Activated naive CD8-positive, alpha-beta T cell treated with anti-CD3 and anti-CD28 coated beads, Interleukin-2, amount 50 U/mL, for 16 hours (primary cell): ENCODE data around the gene KLHL17.
A peak's percentile ranks its signal among the peaks of the same experiment; 100 is the strongest.

Source experiments
- DNase-seq: peaks from one replicate; pipeline ENCODE4 v3.0.0-alpha.2; 2020; ENCODE audit warnings: low read depth, low spot score

The KLHL17 gene

DNA sequence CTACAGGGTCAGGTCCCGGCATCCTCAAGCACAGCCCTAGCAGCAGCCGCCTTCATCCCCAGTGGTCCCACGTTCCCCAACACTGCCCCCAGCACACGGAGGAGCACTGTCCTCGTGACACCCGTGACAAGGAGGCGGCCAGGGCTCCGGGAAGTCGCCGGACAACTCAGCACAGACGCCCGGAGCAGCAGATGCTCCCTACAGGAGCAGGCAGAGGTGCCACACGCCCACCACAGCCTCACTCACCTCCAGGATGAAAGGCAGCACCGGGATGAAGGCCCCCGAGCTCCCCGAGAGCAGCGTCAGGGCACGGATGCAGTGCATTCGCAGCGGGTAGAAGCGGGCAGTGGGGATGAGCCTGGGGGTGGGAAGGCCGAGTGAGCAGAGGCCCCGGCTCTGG lies 9.5 kb upstream of the KLHL17 start:
- DNase-seq = no peak

DNA sequence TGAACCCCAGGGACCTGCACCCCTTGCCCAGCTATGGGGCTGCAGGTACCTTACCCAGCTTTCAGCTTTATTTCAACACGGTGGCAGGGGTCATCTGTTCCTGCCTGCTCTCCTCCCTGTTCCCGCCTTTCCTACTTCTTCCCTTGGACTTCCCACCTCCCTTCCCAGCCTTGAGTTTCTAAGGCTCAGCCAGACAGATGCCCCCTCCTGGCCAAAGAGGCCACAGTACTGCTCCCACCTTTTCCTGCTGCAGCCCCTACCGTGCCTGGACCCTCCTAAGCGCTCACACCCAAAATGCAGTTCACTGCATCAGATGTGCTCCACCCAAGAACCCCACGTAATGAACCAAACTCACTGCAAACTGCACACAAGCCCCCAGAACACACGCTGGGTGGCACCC lies 9.0 kb upstream of the KLHL17 start:
- DNase-seq = no peak

DNA sequence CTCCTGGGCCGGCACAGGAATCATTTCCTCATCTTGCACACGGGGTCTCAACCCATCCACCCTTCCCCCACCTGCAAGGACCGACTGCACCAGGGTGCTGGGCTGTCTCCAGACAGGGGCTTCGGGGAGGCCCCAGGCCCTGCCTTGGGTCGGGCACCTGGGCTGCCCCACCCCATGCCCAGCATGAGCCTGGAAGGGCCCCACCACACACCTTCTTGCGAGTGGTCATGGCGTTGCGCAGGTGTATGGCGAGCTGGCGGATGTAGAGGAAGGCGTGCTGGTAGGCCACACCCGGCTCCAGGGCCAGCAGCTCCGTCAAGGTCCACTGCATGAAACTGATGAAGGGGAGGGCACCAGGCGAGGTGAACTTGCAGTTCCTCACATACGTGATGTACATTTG lies 8.2 kb upstream of the KLHL17 start:
- no peak for DNase-seq

DNA sequence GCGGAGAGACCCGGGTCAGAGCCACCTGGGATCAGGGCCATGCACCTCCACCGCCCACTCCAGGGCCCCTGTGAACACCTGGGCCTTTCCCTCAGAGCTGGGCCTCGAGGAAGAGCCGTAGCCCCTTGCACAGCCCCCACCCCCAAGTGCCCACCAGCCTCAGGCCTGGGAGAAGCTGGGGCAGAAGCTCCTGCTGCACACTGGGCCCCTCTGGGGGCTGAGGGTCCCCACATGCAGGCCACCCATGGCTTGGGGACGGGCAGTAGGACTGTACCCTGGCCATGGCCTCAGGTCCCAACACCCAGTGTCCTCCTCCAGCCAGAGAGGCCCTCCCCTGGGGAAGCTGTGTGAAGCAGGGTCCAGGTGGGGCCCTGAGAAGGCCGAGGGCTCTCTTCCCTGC lies 7.8 kb upstream of the KLHL17 start:
- DNase-seq = no peak

DNA sequence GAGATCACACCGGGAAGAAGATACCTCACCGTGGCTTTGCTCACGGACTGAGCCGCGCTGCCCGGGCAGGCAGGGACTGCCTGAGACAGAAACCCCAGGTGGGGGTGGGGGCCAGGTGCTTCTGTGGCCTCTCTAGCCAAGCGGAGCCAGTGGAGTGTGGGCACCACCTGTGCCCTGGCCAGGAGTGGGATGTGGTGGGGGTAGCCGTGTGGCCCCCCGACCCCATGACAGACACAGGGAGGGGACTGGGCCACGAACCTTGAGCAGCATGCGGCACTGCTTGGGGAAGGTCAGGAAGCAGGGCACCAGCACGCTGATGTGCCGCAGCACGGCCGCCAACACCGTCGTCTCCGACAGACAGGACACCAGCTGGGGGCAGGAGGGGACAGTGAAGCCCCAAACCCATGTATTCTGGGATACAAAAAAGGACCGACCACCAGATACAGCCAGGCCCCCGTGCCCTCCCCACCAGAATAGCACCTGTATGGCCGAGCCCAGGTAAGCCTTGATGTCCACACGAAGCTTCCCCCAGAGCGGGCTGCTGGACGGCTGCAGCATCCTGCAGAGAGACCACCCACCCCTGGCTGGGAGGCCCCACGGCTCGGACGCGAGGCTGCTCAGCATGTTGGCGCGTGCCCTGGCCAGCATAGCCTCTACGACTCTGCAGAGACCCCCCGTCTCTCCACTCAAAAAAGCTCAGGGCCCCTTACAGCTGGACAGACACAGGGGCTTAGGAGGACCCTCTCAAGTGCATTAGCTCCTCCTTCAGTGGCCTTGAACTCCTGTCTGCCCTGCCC lies 6.7 kb upstream of the KLHL17 start:
- DNase-seq = no peak

DNA sequence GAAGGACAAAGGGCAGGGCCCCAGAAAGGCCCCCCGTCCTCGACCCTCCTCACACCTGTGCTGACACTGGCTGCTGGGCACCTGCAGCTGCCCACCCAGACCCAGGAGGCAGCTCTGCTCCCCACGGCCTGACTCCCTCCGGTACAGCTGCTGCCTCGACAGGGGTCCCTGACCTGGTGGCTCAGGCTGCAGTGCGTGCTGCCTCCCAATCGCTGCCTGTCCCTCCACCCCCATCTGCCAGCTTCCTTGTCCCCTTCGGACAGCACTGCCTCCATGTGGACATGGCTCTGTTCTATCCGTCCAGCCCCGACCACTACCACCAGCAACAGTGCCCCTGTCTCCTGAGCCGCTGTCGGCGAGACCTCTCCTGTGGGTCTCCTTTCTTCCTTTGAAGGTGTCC lies 5.5 kb upstream of the KLHL17 start:
- no peak for DNase-seq

DNA sequence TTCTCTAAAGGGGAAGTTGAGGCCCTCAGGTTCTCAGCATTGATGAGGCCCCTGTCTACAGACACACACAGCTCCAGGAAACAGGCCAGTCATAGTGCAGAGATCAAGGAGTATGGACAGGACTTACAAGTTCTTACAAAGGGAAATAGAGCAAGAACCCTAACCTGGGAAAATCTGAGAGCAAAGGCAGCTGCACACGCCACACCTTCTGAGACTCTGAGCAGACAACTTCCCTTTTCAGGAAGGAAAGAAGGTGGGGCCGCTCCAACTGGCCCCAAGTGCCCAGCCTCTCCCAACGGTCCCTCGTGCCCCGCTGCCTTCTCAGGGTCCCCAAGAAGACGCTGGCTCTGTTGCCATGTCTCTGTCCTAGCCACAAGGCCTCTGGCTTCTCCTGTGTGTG lies 4.9 kb upstream of the KLHL17 start:
- no peak for DNase-seq

DNA sequence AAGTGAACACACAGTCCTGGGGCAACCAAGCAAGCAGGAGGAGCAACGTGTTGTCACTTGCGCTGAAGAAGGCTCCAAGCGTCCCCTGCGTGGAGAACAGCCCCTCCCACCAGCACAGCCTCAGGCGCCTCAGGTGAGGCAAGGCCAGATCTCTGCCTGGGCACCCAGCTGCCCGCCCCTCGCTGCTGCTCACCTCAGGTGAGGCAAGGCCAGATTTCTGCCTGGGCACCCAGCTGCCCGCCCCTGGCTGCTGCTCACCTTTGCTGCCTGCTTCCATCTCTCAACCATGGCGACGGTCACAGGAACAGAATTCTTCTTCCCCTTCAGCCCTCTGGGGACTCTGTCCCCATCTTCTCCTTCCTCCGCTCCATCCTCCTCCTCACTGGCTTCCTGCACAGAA lies 3.7 kb upstream of the KLHL17 start:
- no peak for DNase-seq

DNA sequence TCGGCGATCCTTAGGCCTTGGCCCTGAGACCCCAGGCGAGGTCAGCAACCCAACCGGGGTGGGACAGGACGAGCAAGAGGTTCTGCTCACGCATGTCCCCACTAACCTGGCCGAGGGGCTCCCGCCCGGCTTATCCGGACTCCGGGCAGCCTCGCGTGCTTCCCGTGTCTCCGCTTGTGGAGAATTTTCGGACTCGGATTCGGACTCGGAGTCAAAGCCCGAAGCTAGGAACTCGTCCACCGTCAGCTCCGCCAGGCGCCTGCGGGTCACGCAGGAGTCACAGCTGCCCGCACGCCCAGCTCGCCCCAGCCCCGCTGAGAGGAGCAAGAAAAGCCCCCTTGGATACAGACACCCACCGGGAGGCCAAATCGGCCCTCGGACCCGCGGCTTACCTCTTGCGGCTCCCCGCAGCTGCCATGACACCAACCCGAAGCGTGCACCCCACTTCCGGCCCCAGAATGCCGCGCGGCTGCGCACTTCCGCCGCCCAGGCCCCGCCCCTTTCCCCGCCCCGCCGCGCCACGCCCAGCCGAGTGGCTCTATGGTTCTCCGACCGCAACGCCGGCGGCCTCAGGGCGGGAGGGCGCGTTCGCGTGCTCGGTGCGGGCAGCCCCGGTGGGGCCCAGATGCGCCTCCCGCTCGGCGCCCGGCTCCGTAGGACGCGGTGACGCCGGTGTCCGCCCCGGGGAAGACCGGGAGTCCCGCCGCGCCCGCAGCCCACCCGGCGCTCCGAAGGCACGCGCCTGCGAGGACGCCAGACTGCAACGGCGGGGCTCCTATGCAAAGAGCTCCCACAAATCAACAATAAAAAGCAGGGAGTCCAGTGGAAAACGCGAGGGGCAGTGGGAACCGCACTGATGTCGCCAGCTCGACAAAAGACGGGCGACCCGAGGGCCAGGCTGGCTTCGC lies 1.3 kb upstream of the KLHL17 start, which contains the start of gene NOC2L:
Gene NOC2L (minus strand): TSS at position 434 of the 908 bp plus-strand sequence. CDS start 16 bp downstream, at position 418.
- peak; percentile 93 for DNase-seq

DNA sequence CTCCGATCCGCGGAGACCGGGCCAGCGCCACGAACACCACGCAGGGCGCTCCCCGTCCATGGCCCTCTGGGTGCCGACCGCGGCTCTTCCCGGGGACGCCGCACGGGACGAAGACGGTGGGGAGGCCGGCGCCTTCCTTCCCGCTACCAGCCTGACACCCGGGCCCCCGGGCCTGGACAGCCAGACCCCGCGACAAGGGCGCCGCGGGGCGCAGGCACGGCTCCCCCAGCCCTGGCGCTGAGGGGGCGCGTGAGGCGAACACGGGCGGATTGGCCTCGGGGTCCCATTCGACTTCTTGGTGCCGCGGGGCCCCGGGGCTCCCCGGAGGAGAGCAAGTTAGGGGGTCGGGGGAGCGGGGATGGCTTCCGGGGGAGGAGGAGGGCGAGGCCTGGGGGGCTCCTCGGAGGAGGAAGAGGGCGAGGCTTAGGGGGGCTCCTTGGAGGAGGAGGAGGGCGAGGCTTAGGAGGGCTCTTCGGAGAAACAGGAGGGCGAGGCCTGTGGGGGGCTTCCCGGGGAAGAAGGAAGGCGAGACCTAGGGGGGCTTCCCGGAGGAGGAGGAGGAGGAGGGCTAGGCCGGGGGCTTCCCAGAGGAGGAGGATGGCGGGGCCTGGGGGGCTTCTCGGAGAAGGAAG lies 537 bp upstream of the KLHL17 start:
- DNase-seq = no peak

DNA sequence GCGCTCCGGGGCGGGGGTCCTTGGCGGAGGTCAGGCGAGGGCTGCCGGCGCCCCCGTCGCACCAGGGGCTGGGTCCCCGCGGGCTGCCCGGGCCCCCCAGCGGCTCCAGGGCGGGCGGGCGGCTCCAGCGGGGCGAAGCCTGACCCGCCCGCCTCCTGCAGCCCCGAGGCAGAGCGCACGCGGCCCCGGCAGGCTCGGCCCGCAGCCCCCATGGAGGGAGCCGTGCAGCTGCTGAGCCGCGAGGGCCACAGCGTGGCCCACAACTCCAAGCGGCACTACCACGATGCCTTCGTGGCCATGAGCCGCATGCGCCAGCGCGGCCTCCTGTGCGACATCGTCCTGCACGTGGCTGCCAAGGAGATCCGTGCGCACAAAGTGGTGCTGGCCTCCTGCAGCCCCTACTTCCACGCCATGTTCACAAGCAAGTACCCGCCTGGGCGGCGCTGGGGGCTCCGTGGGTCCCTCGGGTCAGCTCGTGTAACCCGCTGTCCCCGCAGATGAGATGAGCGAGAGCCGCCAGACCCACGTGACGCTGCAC lies 817 bp downstream of the KLHL17 start:
- no peak for DNase-seq

DNA sequence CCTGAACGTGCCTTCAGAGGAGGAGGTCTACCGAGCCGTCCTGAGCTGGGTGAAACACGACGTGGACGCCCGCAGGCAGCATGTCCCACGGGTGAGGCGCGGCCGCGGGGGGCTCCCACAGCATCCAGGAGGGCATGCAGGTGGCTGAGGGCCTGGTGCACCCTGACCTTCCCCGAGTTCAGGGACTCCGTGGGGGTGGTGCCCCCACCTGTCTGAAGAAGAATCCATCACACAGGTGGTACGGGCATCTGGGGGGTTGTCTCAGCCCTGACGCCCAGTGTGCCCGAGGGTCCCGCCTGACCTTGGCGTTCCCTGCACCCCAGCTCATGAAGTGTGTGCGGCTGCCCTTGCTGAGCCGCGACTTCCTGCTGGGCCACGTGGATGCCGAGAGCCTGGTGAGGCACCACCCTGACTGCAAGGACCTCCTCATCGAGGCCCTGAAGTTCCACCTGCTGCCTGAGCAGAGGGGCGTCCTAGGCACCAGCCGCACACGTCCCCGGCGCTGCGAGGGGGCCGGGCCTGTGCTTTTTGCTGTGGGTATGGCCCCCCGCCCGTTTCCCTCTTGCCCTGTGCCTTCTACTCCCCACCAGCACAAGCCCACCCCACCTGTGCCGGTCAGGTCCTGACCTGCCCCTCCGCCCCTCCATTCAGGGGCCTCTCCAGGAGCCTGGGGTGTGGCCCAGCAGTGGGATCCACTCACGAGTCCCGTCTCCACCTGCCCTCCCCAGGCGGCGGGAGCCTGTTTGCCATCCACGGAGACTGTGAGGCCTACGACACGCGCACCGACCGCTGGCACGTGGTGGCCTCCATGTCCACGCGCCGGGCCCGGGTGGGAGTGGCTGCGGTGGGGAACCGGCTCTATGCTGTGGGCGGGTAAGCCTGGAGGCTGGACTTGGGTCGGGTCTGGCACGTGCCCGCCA lies 2.3 kb downstream of the KLHL17 start:
- no peak for DNase-seq

DNA sequence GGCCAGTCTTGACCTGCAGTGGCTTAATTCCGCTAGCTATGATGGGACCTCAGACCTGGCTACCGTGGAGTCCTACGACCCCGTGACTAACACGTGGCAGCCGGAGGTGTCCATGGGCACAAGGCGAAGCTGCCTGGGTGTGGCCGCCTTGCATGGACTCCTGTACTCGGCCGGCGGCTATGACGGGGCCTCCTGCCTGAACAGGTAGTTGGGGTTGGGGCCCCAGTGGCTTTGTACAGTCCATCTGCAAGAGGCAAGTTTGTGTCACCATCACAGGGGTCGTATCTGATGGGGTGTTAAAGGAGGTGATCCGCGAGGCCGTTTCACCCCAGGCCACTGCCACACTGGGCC lies 2.9 kb downstream of the KLHL17 start:
- no peak for DNase-seq

DNA sequence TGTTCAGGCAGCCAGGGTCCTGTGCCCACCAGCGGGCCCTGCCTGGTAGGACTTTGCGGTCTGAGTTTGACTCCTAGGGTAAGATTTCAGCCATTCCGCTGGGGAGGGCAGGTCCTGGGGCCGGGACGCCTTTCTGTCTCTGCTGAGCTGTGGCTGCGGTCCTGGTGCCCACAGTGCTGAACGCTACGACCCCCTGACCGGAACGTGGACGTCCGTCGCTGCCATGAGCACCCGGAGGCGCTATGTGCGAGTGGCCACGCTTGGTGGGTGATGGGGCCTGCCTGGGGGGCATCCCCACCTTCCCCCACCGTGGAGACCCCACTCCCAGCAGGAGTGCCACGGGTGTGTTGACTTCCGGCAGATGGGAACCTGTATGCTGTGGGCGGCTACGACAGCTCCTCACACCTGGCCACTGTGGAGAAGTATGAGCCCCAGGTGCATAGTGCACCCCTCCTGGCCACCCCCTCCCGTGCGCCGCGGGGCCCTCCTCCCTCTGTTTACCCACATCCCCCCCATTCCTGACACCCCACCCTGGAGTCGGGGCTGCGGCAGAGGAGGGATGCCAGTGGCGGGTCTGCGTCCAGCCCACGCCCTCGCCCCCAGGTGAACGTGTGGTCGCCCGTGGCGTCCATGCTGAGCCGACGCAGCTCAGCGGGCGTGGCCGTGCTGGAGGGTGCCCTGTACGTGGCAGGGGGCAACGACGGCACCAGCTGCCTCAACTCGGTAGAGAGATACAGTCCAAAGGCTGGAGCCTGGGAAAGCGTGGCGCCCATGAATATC lies 3.6 kb downstream of the KLHL17 start:
- no peak for DNase-seq

DNA sequence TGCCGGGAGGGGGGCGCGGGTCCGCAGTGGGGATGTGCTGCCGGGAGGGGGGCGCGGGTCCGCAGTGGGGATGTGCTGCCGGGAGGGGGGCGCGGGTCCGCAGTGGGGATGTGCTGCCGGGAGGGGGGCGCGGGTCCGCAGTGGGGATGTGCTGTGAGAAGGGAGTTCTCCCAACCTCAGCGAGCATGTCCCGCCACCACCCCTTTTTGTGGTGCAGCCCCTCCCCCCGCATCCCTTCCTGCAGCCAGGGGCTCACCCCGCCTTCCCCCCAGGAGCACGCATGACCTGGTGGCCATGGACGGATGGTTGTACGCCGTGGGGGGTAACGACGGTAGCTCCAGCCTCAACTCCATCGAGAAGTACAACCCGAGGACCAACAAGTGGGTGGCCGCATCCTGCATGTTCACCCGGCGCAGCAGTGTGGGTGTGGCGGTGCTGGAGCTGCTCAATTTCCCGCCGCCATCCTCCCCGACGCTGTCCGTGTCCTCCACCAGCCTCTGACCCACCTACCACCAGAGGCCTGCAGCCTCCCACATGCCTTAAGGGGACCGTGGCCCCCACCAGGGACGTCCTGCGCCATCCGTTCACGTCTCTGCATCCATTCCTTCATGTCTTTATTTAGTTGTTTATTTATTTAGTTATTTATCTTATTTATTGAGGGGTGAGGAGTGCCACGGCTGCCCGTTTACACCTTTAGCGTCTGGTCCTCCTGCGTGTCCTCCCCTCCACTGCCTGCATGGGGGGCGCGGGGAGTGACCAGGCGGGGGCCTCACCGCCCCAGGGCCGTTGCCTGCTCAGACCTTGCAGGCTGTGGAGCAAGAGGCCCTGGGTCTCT lies 4.5 kb downstream of the KLHL17 start:
- no peak for DNase-seq

DNA sequence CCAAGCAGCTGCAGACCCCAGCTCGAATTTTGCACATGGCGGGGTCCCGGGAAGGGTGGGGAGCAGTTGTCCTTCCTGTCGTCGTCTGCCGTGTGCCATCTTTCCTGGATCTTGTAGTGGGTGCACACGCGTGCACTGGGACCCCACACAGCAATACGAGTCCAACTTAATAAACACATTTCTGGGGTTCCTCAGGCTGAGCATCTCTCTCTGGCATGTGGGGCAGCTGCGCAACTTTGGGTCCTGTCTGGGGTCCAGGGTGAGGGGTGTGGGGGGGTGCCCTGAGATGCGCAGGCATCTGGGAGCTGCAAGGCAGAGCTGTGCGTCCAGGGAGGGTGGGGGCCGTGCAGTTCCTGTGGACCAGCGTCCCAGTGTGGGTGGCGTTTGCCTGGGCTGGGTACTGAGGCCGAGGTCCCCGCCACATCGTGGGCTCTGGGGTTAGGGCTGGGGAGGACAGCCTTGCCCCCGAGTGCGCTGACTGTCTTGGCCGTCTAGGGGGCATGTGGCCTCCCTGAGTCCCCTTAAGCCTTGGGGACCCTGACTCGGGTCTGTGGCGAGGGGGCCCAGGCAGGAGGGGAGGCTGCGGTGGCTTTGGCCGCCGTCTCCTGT lies 5.2 kb downstream of the KLHL17 start:
- DNase-seq = no peak

DNA sequence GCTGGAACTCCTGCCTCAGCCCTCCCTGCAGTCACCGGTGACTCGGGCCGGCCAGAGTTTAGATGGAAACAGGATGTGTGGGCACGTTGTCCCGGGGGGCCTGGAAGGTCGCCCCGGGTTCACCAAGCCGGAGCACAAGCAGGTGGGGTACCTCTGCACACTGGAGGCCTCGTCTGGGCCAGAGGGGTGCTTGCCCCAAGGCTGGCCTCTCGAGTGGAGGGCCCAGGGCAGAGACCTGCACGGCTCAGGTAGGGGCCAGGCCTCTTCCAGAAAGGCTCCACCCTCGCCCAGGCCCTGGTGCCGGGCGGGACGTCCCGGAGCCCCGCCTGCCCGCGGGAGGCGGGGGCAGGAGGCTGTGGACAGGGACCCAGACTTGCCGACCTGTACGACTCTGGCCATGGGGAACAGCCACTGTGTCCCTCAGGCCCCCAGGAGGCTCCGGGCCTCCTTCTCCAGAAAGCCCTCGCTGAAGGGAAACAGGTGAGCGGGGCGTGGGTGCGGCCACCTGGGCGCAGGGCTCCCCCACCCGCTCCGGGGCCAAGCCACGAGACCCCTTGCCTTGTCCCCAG lies 5.8 kb downstream of the KLHL17 start, which contains the start of gene PLEKHN1:
Gene PLEKHN1 (plus strand): TSS at position 348 of the 569 bp plus-strand sequence. CDS start 50 bp downstream, at position 398.
- DNase-seq = no peak

DNA sequence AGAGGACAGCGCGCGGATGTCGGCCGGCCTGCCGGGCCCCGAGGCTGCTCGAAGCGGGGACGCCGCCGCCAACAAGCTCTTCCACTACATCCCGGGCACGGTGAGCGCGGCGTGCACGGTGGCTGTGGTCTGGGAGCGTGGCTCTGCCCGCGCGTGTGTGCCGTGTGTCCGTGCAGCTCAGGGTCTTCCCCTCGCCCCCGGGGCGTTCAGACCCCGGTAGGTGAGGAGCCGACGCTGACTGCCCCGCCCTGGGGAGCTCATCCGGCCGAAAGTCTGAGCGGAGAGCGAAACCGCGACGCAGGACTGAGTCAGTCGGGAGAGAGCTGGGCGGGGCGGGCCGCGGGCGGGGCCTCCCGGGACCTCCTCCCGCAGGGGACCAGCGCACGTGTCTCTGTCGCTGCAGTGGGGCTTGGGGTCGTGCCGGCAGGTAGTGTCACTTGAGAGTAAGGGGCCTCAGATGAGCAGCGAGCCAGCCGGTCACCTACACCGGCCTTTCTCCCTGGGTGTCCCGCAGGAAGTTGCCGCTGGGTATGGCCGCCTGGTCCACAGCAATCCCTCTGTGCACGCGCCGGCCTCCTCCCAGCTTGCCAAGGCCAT lies 6.4 kb downstream of the KLHL17 start:
- peak; percentile 72 for DNase-seq
